Neuron (in vitro differentiated cells): ENCODE results near the gene RBL1.
"Not testable (repeated sequence)": the region's sequence is repeated elsewhere in the genome, so short reads cannot be mapped to it uniquely, and the experiment has no call there.

ENCODE experiments used
- H2AFZ ChIP-seq: one replicate; pipeline ENCODE4 v1.6.1; 2013; ENCODE audit warnings: low read depth, mild to moderate bottlenecking, inconsistent platforms, low read length, moderate library complexity
- H3K27me3 ChIP-seq: one replicate; pipeline ENCODE4 v1.6.1; 2013; ENCODE audit warnings: low read length; ENCODE audit not compliant: insufficient read depth
- H3K36me3 ChIP-seq: one replicate; pipeline ENCODE4 v1.6.1; 2013; ENCODE audit warnings: low read length; ENCODE audit not compliant: insufficient read depth
- H3K4me1 ChIP-seq: one replicate; pipeline ENCODE4 v1.6.1; 2013; ENCODE audit warnings: low read length; ENCODE audit not compliant: insufficient read depth
- H3K4me3 ChIP-seq: 2 replicates; pipeline ENCODE4 v1.5.1; 2013; ENCODE audit warnings: mild to moderate bottlenecking, low read length, moderate library complexity
- H3K9me3 ChIP-seq: one replicate; pipeline ENCODE4 v1.6.1; 2013; ENCODE audit warnings: low read length

Gene RBL1

GRCh38 chr20:36969051-36969450 lies 126.7 kb downstream of the RBL1 start:
- H3K36me3 ChIP-seq, result no peaks in the 10 kb centered on the region

GRCh38 chr20:36967636-36968035 lies 128.2 kb downstream of the RBL1 start:
- H3K9me3 ChIP-seq, result peaks cover 8% of the 10 kb centered on the region
- H2AFZ ChIP-seq, result no peak overlapping the region
- H3K4me1 ChIP-seq, result peaks cover 9% of the 10 kb centered on the region
- no peaks in the 10 kb centered on the region for H3K36me3 ChIP-seq
- no peak overlapping the region for H3K4me3 ChIP-seq
- H3K27me3 ChIP-seq, result no peaks in the 10 kb centered on the region

More at GRCh38 chr20:36969051-36969450, 126.7 kb downstream of the RBL1 start:
- H2AFZ ChIP-seq, result no peak overlapping the region
- H3K27me3 ChIP-seq, result no peaks in the 10 kb centered on the region
- peaks cover 4% of the 10 kb centered on the region for H3K9me3 ChIP-seq
- peaks cover 9% of the 10 kb centered on the region for H3K4me1 ChIP-seq
- H3K4me3 ChIP-seq, result no peak overlapping the region

- H3K27me3 ChIP-seq, H3K4me3 ChIP-seq, H2AFZ ChIP-seq, H3K36me3 ChIP-seq, H3K9me3 ChIP-seq, H3K4me1 ChIP-seq: not testable (repeated sequence)
Measured at GRCh38 chr20:36966965-36967364, 128.8 kb downstream of the RBL1 start.

- H3K36me3 ChIP-seq, H3K4me1 ChIP-seq, H2AFZ ChIP-seq, H3K4me3 ChIP-seq, H3K9me3 ChIP-seq, H3K27me3 ChIP-seq: not testable (repeated sequence)
Measured at GRCh38 chr20:36962354-36962941, 133.3 kb downstream of the RBL1 start.

- peaks cover 4% of the 10 kb centered on the region for H3K9me3 ChIP-seq
- no peaks in the 10 kb centered on the region for H3K36me3 ChIP-seq
- H3K4me3 ChIP-seq, result no peak overlapping the region
Measured at GRCh38 chr20:36959242-36959641, 136.6 kb downstream of the RBL1 start.

GRCh38 chr20:36957875-36958667 lies 137.7 kb downstream of the RBL1 start:
- no peaks in the 10 kb centered on the region for H3K27me3 ChIP-seq
- H3K36me3 ChIP-seq, result no peaks in the 10 kb centered on the region
- H3K4me1 ChIP-seq, result no peaks in the 10 kb centered on the region

More at GRCh38 chr20:36959242-36959641, 136.6 kb downstream of the RBL1 start:
- no peaks in the 10 kb centered on the region for H3K4me1 ChIP-seq
- no peaks in the 10 kb centered on the region for H3K27me3 ChIP-seq
- no peak overlapping the region for H2AFZ ChIP-seq

GRCh38 chr20:36956674-36957073 lies 139.1 kb downstream of the RBL1 start:
- H2AFZ ChIP-seq, result no peak overlapping the region
- no peak overlapping the region for H3K4me3 ChIP-seq
- no peaks in the 10 kb centered on the region for H3K4me1 ChIP-seq
- H3K36me3 ChIP-seq, result no peaks in the 10 kb centered on the region
- H3K9me3 ChIP-seq, result no peaks in the 10 kb centered on the region
- no peaks in the 10 kb centered on the region for H3K27me3 ChIP-seq

More at GRCh38 chr20:36957875-36958667, 137.7 kb downstream of the RBL1 start:
- no peak overlapping the region for H3K4me3 ChIP-seq
- peaks cover 3% of the 10 kb centered on the region for H3K9me3 ChIP-seq
- H2AFZ ChIP-seq, result no peak overlapping the region

GRCh38 chr20:36956016-36956415 lies 139.8 kb downstream of the RBL1 start:
- no peaks in the 10 kb centered on the region for H3K27me3 ChIP-seq
- no peaks in the 10 kb centered on the region for H3K36me3 ChIP-seq
- H3K4me1 ChIP-seq, result no peaks in the 10 kb centered on the region
- no peak overlapping the region for H3K4me3 ChIP-seq
- no peaks in the 10 kb centered on the region for H3K9me3 ChIP-seq
- no peak overlapping the region for H2AFZ ChIP-seq

GRCh38 chr20:36951979-36952738 lies 143.6 kb downstream of the RBL1 start:
- no peaks in the 10 kb centered on the region for H3K9me3 ChIP-seq
- H3K4me3 ChIP-seq, result peak overlapping the region; percentile 64
- peaks cover 13% of the 10 kb centered on the region for H3K27me3 ChIP-seq
- peaks cover 4% of the 10 kb centered on the region for H3K4me1 ChIP-seq
- H2AFZ ChIP-seq, result peak overlapping the region; percentile 95
- H3K36me3 ChIP-seq, result no peaks in the 10 kb centered on the region

GRCh38 chr20:36951198-36951978 lies 144.4 kb downstream of the RBL1 start, which contains the start of gene SAMHD1:
SAMHD1 (minus strand) TSS chr20:36951708; CDS start chr20:36951643, 65 bp downstream.
- Histone ChIP-seq H3K9me3 (no peaks in the 10 kb centered on the region), H3K4me3 (peak within 1 kb of the TSS; percentile 64), H3K4me1 (peaks cover 4% of the 10 kb centered on the region), H3K36me3 (no peaks in the 10 kb centered on the region), H2AFZ (peak within 1 kb of the TSS; percentile 98), H3K27me3 (peaks cover 13% of the 10 kb centered on the region)

GRCh38 chr20:36950414-36951197 lies 145.2 kb downstream of the RBL1 start:
- peak overlapping the region; percentile 98 for H2AFZ ChIP-seq
- no peaks in the 10 kb centered on the region for H3K9me3 ChIP-seq
- no peaks in the 10 kb centered on the region for H3K36me3 ChIP-seq
- H3K27me3 ChIP-seq, result peaks cover 13% of the 10 kb centered on the region
- peaks cover 4% of the 10 kb centered on the region for H3K4me1 ChIP-seq
- peak overlapping the region; percentile 64 for H3K4me3 ChIP-seq
